Liver (tissue), 9 donors: Measurements from ENCODE around the gene CHAC1. TPM values are rescaled to one million over a fixed set of nuclear protein-coding genes. Genes with fewer than 3 reads are reported as not detected.

Experiments used
- DNase-seq: peaks from one replicate; pipeline ENCODE4 v3.0.0-alpha.2; 2017; ENCODE audit warnings: low spot score
- H3K27ac ChIP-seq, 2 donors: one replicate each; pipeline ENCODE4 v1.7.0; 2013; ENCODE audit warnings: inconsistent platforms in 2 of 2, low read length in 2 of 2, control low read depth in 1 of 2, low read depth in 1 of 2, mild to moderate bottlenecking in 1 of 2
- H3K27me3 ChIP-seq, 4 donors: one replicate each; pipeline versions ENCODE4 v1.6.1 to v1.7.0; 2013; ENCODE audit warnings: low read length in 3 of 4, inconsistent platforms in 1 of 4, mild to moderate bottlenecking in 1 of 4, moderate library complexity in 1 of 4; ENCODE audit not compliant: control insufficient read depth in 4 of 4, insufficient read depth in 4 of 4
- H3K36me3 ChIP-seq, 4 donors: one replicate each; pipeline versions ENCODE4 v1.6.1 to v1.7.0; 2013; ENCODE audit warnings: low read length in 3 of 4, mild to moderate bottlenecking in 3 of 4, low read depth in 1 of 4, moderate library complexity in 1 of 4; ENCODE audit not compliant: control insufficient read depth in 4 of 4, insufficient read depth in 3 of 4
- H3K4me1 ChIP-seq, 4 donors: one replicate each; pipeline versions ENCODE4 v1.6.1 to v1.7.0; 2013; ENCODE audit warnings: low read length in 3 of 4, mild to moderate bottlenecking in 3 of 4, moderate library complexity in 1 of 4; ENCODE audit not compliant: control insufficient read depth in 4 of 4, insufficient read depth in 4 of 4
- H3K4me3 ChIP-seq, 3 donors: one replicate each; pipeline versions ENCODE4 v1.6.1 to v1.7.0; 2013; ENCODE audit warnings: low read length in 3 of 3, control low read depth in 1 of 3, low read depth in 1 of 3, mild to moderate bottlenecking in 1 of 3
- H3K9ac ChIP-seq, 2 donors: one replicate each; pipeline ENCODE4 v1.7.0; 2013; ENCODE audit warnings: low read length in 2 of 2, mild to moderate bottlenecking in 2 of 2, moderate library complexity in 2 of 2, control low read depth in 1 of 2, low read depth in 1 of 2
- H3K9me3 ChIP-seq, 4 donors: one replicate each; pipeline versions ENCODE4 v1.6.1 to v1.7.0; 2013; ENCODE audit warnings: low read length in 3 of 4; ENCODE audit not compliant: control insufficient read depth in 4 of 4
- EGR1 ChIP-seq, 2 donors: IDR thresholded peaks; 2 replicates each; pipeline ENCODE4 v1.6.1; 2016 to 2018; ENCODE audit warnings: antibody characterized with exemption in 2 of 2, low read depth in 2 of 2
- FOXA1 ChIP-seq: IDR thresholded peaks from 2 replicates; pipeline ENCODE4 v1.6.1; 2016; ENCODE audit warnings: antibody characterized with exemption
- FOXA2 ChIP-seq: IDR thresholded peaks from 2 replicates; pipeline ENCODE4 v1.6.1; 2016; ENCODE audit warnings: antibody characterized with exemption
- GABPA ChIP-seq, 2 donors: IDR thresholded peaks in 1 of 2; conservative IDR thresholded peaks in 1 of 2; 2 replicates each; pipeline ENCODE4 v1.6.1; 2016; ENCODE audit warnings: antibody characterized with exemption in 2 of 2, mild to moderate bottlenecking in 1 of 2, moderate library complexity in 1 of 2
- HNF4A ChIP-seq, 2 donors: conservative IDR thresholded peaks; 2 replicates each; pipeline ENCODE4 v1.6.1; 2016; ENCODE audit warnings: antibody characterized with exemption in 2 of 2, mild to moderate bottlenecking in 2 of 2
- HNF4G ChIP-seq: IDR thresholded peaks from 2 replicates; pipeline ENCODE4 v1.6.1; 2016; ENCODE audit warnings: antibody characterized with exemption
- JUND ChIP-seq, 2 donors: IDR thresholded peaks; 2 replicates each; pipeline ENCODE4 v1.6.1; 2016; ENCODE audit warnings: antibody characterized with exemption in 2 of 2
- NR2F2 ChIP-seq: IDR thresholded peaks from 2 replicates; pipeline ENCODE4 v1.6.1; 2016; ENCODE audit warnings: antibody characterized with exemption
- RAD21 ChIP-seq, 2 donors: IDR thresholded peaks; 2 replicates each; pipeline ENCODE4 v1.6.1; 2016; ENCODE audit warnings: antibody characterized with exemption in 2 of 2, mild to moderate bottlenecking in 2 of 2
- RXRA ChIP-seq, 2 donors: IDR thresholded peaks; 2 replicates each; pipeline ENCODE4 v1.6.1; 2017 to 2018; ENCODE audit warnings: antibody characterized with exemption in 2 of 2, mild to moderate bottlenecking in 1 of 2
- SP1 ChIP-seq: IDR thresholded peaks from 2 replicates; pipeline ENCODE4 v1.6.1; 2018; ENCODE audit warnings: antibody characterized with exemption, mild to moderate bottlenecking
- TAF1 ChIP-seq: conservative IDR thresholded peaks from 2 replicates; pipeline ENCODE4 v1.6.1; 2016; ENCODE audit warnings: antibody characterized with exemption, mild to moderate bottlenecking
- YY1 ChIP-seq: IDR thresholded peaks from 2 replicates; pipeline ENCODE4 v1.6.1; 2016; ENCODE audit warnings: antibody characterized with exemption, mild to moderate bottlenecking
- WGBS: extraction: QIAGEN DNeasy Blood & Tissue Kit; methylation state at CpG from one replicate; pipeline ENCODE4 v1.1.7; 2013; 5-methylcytosine and 5-hydroxymethylcytosine counted together
- polyA plus RNA-seq, 2 donors: library from polyadenylated mRNA; stranded (reverse) in 1 of 2; unstranded in 1 of 2; fragments of 200-250 nt in 1 of 2; fragments of >200 nt in 1 of 2; fragmentation: Nextera tagmentation in 1 of 2; extraction: Ambion mirVana in 1 of 2; gene quantifications; one replicate each; pipeline versions ENCODE4 v1.2.1 to v1.2.3, GENCODE V29; 2013 to 2015
- total RNA-seq, 2 donors: library from RNA; depleted of rRNA; stranded (reverse); fragments of >200 nt; gene quantifications; one replicate each; pipeline ENCODE4 v1.2.3, GENCODE V29; 2014
- TF ChIP-seq, protein P1 (sequence below): fragments of 150-350 bp; IDR thresholded peaks from 2 replicates; pipeline ENCODE4 v1.5.1; 2017; ENCODE audit warnings: improper control_type of control experiment, low read depth, low read length; ENCODE audit not compliant: missing input control
- TF ChIP-seq, protein P2 (sequence below): IDR thresholded peaks from 2 replicates; pipeline ENCODE4 v1.6.1; 2016; ENCODE audit warnings: antibody characterized with exemption
- TF ChIP-seq, protein P3 (sequence below): IDR thresholded peaks from 2 replicates; pipeline ENCODE4 v1.6.1; 2016; ENCODE audit warnings: antibody characterized with exemption
- TF ChIP-seq, protein P4 (sequence below): IDR thresholded peaks from 2 replicates; pipeline ENCODE4 v1.6.1; 2016; ENCODE audit warnings: antibody characterized with exemption
- donor health status: healthy.
- donor health status: healthy.
- donor health status: healthy.
- donor health status: healthy.
- donor health status: healthy.

The CHAC1 gene
- total and polyA plus RNA-seq, 4 donors = 0.19 to 3.5 (median 1.1) TPM

DNA sequence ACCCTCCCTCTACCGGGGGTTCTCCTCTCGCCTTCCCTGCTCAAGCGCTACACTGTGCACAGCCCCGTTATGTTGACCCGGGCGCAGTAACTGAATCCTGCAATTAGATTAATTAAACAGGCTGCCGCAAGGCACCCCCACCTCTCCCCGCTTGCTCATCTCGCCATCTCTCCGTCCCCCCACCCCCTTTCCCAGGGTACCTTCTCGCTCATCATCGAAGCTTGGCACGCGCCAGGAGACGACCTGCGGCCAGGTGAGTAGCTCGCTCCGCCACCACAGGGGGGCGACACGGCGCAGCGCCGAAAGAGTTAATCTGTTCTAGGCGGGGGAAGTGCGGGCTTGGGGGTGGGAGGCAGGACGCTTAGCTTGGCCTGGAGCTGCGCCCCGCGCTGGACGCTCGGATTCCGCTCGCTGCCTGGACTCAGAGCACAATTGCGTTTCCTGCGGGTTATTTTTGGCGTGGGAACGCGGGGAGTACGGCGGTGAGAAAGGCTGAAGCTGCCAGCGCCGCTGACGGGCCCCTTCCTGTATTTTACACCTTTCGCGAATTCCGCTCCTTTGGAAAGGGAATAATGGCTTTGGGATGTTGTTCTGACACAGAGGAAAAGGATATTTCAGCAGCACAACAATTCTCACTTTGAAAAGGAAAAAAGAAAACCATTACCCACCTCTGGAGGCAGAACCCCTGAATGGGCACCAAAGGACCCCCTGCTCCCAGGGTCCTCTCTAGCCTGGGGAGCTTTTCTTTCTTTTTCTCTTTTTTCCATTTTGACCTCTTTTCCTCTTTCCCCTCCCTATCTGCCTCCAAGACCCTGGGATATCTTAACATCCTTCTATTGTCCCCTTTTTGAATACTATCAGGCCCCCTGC is 22.6 kb upstream of the CHAC1 start:
- Histone ChIP-seq H3K4me3 (peak overlapping the region; percentile 16 to 53 (median 25)), H3K27ac (peak overlapping the region in 1 of 2 donors; percentile 34), H3K4me1 (peaks cover 29 to 77% (median 57%) of the 10 kb centered on the region in 4 donors), H3K9me3 (no peaks in the 10 kb centered on the region), H3K36me3 (no peaks in the 10 kb centered on the region), H3K9ac (peak overlapping the region in 1 of 2 donors; percentile 27), H3K27me3 (peaks cover 0 to 5% (median 1%) of the 10 kb centered on the region in 4 donors)
- TF ChIP-seq EGR1 (IDR thresholded peaks at IDR 0.05; ENCODE audit: low read depth in 2 of 2) = no peak
- TF ChIP-seq, protein P1, sequence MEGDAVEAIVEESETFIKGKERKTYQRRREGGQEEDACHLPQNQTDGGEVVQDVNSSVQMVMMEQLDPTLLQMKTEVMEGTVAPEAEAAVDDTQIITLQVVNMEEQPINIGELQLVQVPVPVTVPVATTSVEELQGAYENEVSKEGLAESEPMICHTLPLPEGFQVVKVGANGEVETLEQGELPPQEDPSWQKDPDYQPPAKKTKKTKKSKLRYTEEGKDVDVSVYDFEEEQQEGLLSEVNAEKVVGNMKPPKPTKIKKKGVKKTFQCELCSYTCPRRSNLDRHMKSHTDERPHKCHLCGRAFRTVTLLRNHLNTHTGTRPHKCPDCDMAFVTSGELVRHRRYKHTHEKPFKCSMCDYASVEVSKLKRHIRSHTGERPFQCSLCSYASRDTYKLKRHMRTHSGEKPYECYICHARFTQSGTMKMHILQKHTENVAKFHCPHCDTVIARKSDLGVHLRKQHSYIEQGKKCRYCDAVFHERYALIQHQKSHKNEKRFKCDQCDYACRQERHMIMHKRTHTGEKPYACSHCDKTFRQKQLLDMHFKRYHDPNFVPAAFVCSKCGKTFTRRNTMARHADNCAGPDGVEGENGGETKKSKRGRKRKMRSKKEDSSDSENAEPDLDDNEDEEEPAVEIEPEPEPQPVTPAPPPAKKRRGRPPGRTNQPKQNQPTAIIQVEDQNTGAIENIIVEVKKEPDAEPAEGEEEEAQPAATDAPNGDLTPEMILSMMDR = peak; percentile 28
- peak; percentile 53 for TF ChIP-seq NR2F2
- peak in 1 of 2 donors; percentile 54 for TF ChIP-seq RAD21 (IDR thresholded peaks at IDR 0.05)
- DNase-seq = peak; percentile 62
- WGBS = 5% methylated on average over 46 of the region's 46 CpGs

DNA sequence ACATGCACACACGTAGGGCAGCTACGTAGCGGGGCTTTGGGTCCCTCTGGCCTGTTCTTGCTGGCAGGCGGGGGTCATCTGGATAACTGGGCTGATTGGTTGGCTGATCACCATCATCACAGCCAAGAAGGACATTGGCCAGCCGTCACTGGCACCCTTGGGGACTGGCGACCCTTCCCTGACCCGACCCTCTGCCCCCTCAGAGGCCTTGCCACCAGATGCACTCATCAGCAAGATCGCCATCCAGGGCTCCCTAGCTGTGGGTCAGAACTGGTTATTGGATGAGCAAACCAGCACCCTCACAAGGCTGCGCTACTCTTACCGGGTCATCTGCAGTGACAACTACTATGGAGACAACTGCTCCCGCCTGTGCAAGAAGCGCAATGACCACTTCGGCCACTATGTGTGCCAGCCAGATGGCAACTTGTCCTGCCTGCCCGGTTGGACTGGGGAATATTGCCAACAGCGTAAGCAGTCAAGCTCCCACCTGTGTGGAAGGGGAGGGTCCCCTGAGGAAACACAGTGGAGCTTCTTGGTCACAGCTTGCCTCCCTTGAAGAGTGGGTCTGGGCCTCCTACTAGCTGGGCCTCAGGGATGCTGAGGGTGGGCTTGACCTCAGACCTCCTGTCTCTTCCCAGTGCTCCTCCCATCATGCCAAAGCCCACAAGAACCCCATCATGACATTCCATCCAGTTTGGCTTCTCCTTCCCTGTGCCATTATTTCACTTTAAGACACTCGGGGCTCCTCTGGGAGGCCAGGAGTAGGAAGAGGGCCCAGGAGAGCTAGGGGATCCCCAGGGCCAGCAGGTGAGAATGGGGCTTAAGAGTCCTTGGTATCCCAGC is 21.8 kb upstream of the CHAC1 start:
- H3K4me1 ChIP-seq = peaks cover 27 to 77% (median 56%) of the 10 kb centered on the region in 4 donors
- H3K27me3 ChIP-seq = peaks cover 0 to 5% (median 1%) of the 10 kb centered on the region in 4 donors
- no peak for DNase-seq
- 71% methylated on average over 16 of the region's 16 CpGs for WGBS
- no peak overlapping the region for H3K27ac ChIP-seq
- TF ChIP-seq HNF4A (conservative IDR thresholded peaks at IDR 0.05) = no peak
- TF ChIP-seq SP1 = no peak
- TF ChIP-seq, protein P2, sequence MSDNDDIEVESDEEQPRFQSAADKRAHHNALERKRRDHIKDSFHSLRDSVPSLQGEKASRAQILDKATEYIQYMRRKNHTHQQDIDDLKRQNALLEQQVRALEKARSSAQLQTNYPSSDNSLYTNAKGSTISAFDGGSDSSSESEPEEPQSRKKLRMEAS = no peak
- TF ChIP-seq HNF4G = no peak
- no peak for TF ChIP-seq RXRA (IDR thresholded peaks at IDR 0.05)
- TF ChIP-seq RAD21 (IDR thresholded peaks at IDR 0.05) = no peak
- H3K9ac ChIP-seq = no peak overlapping the region
- peak overlapping the region in 2 of 3 donors; percentile 2 to 53 for H3K4me3 ChIP-seq
- no peaks in the 10 kb centered on the region for H3K9me3 ChIP-seq
- H3K36me3 ChIP-seq = no peaks in the 10 kb centered on the region

DNA sequence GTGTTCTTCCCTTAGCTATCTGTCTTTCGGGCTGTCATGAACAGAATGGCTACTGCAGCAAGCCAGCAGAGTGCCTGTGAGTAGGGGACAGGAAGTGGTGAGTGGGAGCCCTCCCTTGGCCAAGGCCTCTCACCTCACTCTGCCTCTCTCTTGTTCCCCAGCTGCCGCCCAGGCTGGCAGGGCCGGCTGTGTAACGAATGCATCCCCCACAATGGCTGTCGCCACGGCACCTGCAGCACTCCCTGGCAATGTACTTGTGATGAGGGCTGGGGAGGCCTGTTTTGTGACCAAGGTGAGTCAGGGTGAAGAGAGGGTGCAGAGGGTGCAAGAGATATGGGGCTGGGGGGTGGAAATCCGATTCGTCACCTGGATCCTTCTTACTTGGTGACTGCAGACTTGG is 21.1 kb upstream of the CHAC1 start:
- Histone ChIP-seq H3K9ac (no peak overlapping the region), H3K27me3 (peaks cover 0 to 5% (median 1%) of the 10 kb centered on the region in 4 donors), H3K36me3 (no peaks in the 10 kb centered on the region), H3K4me1 (peaks cover 27 to 77% (median 55%) of the 10 kb centered on the region in 4 donors), H3K27ac (no peak overlapping the region), H3K4me3 (peak overlapping the region in 2 of 3 donors; percentile 5 to 10), H3K9me3 (no peaks in the 10 kb centered on the region)
- 64% methylated on average over 8 of the region's 8 CpGs for WGBS
- DNase-seq = no peak
- TF ChIP-seq FOXA2 (no peak), TAF1 (no peak), GABPA (IDR thresholded peaks at IDR 0.05 in 1 of 2, conservative IDR thresholded peaks at IDR 0.05 in 1 of 2) (no peak), RAD21 (IDR thresholded peaks at IDR 0.05) (no peak), HNF4A (conservative IDR thresholded peaks at IDR 0.05) (no peak), JUND (IDR thresholded peaks at IDR 0.05) (no peak), EGR1 (IDR thresholded peaks at IDR 0.05; ENCODE audit: low read depth in 2 of 2) (no peak), FOXA1 (no peak), YY1 (no peak), HNF4G (no peak)
- TF ChIP-seq, protein P3, sequence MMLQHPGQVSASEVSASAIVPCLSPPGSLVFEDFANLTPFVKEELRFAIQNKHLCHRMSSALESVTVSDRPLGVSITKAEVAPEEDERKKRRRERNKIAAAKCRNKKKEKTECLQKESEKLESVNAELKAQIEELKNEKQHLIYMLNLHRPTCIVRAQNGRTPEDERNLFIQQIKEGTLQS = no peak
- TF ChIP-seq, protein P4, sequence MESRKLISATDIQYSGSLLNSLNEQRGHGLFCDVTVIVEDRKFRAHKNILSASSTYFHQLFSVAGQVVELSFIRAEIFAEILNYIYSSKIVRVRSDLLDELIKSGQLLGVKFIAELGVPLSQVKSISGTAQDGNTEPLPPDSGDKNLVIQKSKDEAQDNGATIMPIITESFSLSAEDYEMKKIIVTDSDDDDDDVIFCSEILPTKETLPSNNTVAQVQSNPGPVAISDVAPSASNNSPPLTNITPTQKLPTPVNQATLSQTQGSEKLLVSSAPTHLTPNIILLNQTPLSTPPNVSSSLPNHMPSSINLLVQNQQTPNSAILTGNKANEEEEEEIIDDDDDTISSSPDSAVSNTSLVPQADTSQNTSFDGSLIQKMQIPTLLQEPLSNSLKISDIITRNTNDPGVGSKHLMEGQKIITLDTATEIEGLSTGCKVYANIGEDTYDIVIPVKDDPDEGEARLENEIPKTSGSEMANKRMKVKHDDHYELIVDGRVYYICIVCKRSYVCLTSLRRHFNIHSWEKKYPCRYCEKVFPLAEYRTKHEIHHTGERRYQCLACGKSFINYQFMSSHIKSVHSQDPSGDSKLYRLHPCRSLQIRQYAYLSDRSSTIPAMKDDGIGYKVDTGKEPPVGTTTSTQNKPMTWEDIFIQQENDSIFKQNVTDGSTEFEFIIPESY = no peak
- TF ChIP-seq, protein P1 = no peak
- TF ChIP-seq, protein P2 = no peak
